ENCODE results near the gene TAC3.

TAC3 gene

DNA sequence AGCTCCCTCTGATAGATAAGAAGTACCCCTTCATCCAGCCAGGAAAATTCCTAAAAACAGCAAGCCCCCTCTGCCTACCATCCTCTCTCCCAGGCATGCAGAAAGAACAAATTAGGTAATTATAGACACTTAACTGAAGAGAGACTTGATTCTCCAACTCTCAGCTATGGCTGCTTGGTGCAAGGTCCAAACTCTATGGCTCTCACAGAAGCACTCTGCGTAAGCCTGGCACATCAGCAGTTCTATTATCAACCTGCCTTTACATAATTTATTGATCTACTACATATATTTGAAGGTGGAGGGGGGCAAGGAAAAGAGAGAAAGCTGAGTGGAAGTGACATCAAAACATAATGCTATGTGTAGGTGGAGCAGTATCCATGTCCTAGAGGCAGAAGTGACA, 34.7 kb upstream of the TAC3 start:
- H3K27ac ChIP-seq = no peak overlapping the region
- H3K9me3 ChIP-seq = no peaks in the 10 kb centered on the region
- TF ChIP-seq CTCF (IDR thresholded peaks at IDR 0.05) = no peak
- H3K36me3 ChIP-seq = no peaks in the 10 kb centered on the region
- H3K27me3 ChIP-seq = no peaks in the 10 kb centered on the region
- peaks cover 46 to 49% of the 10 kb centered on the region in 2 experiments for H3K4me1 ChIP-seq (ENCODE audit: control insufficient read depth in 1 of 2, insufficient read depth in 1 of 2, low read depth in 1 of 2, low read length in 1 of 2)
- H3K4me3 ChIP-seq (ENCODE audit: low read depth in 1 of 2, low read length in 1 of 2) = no peak overlapping the region

DNA sequence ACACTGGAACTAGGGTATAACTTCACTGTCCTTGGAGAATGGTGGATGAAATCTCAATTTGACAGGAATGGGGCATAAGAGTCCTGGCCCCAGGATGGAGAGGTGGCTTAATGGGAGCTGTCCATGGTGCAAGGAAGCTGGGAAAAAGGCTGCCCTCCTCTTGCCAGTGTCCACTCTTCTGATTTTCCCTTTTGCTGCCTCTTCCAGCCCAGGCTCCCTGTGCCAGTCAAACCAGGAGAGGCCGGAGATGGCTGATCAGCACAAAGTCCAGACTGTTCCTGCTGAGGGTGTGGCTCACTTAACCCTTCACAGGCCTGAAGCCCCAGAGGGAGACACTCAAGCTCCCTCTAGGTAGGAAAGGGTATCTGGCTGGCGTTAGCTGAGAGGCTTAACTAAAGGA, 33.6 kb upstream of the TAC3 start, which contains the start of gene MYO1A:
TSS of gene MYO1A (minus strand) at position 240 of the 400 bp plus-strand sequence. CDS start 1,806 bp downstream, outside the sequence.
- Histone ChIP-seq H3K27ac (peak within 1 kb of the TSS; percentile 59), H3K9me3 (no peaks in the 10 kb centered on the region), H3K4me3 (ENCODE audit: low read depth in 1 of 2, low read length in 1 of 2) (no peak within 1 kb of the TSS), H3K27me3 (no peaks in the 10 kb centered on the region), H3K4me1 (ENCODE audit: control insufficient read depth in 1 of 2, insufficient read depth in 1 of 2, low read depth in 1 of 2, low read length in 1 of 2) (peaks cover 40 to 41% of the 10 kb centered on the region in 2 experiments), H3K36me3 (no peaks in the 10 kb centered on the region)
- TF ChIP-seq CTCF (IDR thresholded peaks at IDR 0.05) = no peak

- Histone ChIP-seq H3K9me3 (no peaks in the 10 kb centered on the region), H3K27me3 (no peaks in the 10 kb centered on the region), H3K4me1 (ENCODE audit: control insufficient read depth in 1 of 2, insufficient read depth in 1 of 2, low read depth in 1 of 2, low read length in 1 of 2) (peaks cover 40 to 41% of the 10 kb centered on the region in 2 experiments), H3K27ac (peak overlapping the region; percentile 59), H3K4me3 (ENCODE audit: low read depth in 1 of 2, low read length in 1 of 2) (no peak overlapping the region), H3K36me3 (no peaks in the 10 kb centered on the region)
- TF ChIP-seq CTCF (IDR thresholded peaks at IDR 0.05) = no peak
Measured at GRCh38 chr12:57049119-57049446, 32.8 kb upstream of the TAC3 start.

DNA sequence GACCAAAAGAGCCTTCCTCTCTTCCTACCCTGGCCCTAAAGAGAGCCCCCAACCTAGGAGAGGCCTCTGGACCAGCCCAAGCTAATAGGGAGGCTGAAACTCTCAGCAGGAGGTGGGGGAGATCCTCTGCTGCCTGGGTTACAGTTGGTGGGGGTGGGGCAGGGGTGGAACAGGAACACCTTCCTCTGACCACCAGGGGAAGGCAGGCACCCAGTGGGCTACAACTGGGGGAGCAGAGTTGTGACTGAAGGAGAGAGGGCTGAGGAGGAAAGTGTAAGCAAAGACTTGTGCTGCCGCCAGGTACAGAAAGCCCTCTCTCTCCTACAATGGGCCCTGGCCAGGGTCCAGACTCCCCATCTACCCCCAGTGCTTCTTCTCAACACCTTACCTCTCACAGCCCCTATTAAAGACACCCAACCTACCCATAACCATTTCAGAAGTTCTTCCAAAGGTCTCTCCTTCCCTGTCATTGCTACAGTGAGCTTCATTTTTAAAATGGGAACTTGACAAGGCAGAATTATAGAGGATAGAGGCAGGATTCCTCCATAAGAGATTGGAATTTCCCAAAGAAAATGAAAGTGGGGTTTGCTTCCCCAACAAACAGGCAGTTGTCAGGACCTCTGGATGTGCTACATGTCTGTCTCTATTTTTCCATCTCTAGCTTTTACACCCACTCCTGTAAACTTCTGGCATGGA, 32.2 kb upstream of the TAC3 start:
- Histone ChIP-seq H3K27me3 (no peaks in the 10 kb centered on the region), H3K36me3 (no peaks in the 10 kb centered on the region), H3K4me3 (ENCODE audit: low read depth in 1 of 2, low read length in 1 of 2) (no peak overlapping the region), H3K4me1 (ENCODE audit: control insufficient read depth in 1 of 2, insufficient read depth in 1 of 2, low read depth in 1 of 2, low read length in 1 of 2) (peaks cover 40 to 41% of the 10 kb centered on the region in 2 experiments), H3K9me3 (no peaks in the 10 kb centered on the region), H3K27ac (peak overlapping the region; percentile 59)
- TF ChIP-seq CTCF (IDR thresholded peaks at IDR 0.05) = no peak

DNA sequence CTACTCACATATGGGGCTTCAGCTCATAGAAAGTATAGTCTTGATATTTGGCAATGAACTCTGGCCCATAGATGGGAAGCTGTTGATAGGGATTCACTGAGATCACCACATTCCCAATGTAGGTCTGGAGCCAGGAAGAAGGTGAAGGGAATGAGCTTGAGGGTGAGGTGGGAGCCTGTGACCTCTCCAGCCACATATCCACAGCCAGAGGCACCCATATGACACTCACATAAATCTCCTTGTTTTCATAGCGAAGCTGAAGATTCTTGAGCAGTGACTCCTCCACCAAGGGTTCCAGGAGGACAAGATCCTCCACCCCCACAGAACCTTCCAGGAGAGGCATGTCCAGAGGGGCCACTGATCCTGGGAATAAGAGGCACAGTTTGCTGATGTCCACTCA, 31.7 kb upstream of the TAC3 start:
- TF ChIP-seq CTCF (IDR thresholded peaks at IDR 0.05) = no peak
- no peaks in the 10 kb centered on the region for H3K9me3 ChIP-seq
- peak overlapping the region; percentile 59 for H3K27ac ChIP-seq
- peaks cover 40 to 41% of the 10 kb centered on the region in 2 experiments for H3K4me1 ChIP-seq (ENCODE audit: control insufficient read depth in 1 of 2, insufficient read depth in 1 of 2, low read depth in 1 of 2, low read length in 1 of 2)
- H3K36me3 ChIP-seq = no peaks in the 10 kb centered on the region
- H3K27me3 ChIP-seq = no peaks in the 10 kb centered on the region
- peak overlapping the region; percentile 34 to 50 for H3K4me3 ChIP-seq (ENCODE audit: low read depth in 1 of 2, low read length in 1 of 2)
